HepG2 (cell line): ENCODE results near the gene PHOSPHO2. TPM values are rescaled to one million over a fixed set of nuclear protein-coding genes. Genes with fewer than 3 reads are reported as not detected.

Experiments
- ATAC-seq: fragments of 200-7000 bp; cut with Tn5 transposase; 3 replicates; pipeline ENCODE4 v1.9.1; 2020; ENCODE audit warnings: mild to moderate bottlenecking, moderate library complexity
- BruUV-seq: library from RNA; stranded (reverse); fragments of 400-500 nt; replicated peaks from 2 replicates; lab custom pipeline; 2021; lab: Mats Ljungman, UMichigan
- CTCF ChIA-PET: fragments of 300-600 bp; formaldehyde crosslinking; extraction: SDS; loops from one replicate; lab custom pipeline; 2021; ENCODE audit warnings: low total read pairs, inconsistent platforms, low intra/inter-chr PET ratio; lab: Yijun Ruan, JAX
- POLR2A ChIA-PET: fragments of 350-600 bp; sonication (Branson Sonifier 250); formaldehyde crosslinking; loops from one replicate; lab custom pipeline; 2020; ENCODE audit warnings: antibody characterized with exemption, inconsistent platforms; lab: Yijun Ruan, JAX
- DNase-seq: peaks from one replicate; pipeline ENCODE4 v3.0.0-alpha.2; 2015; ENCODE audit warnings: low spot score
- FAIRE-seq: peaks from 3 replicates; lab custom pipeline; 2011; peaks lifted over from hg19 to GRCh38; lab: Jason Lieb, UNC
- H2AFZ ChIP-seq: one replicate; pipeline ENCODE4 v1.6.1; 2011; ENCODE audit warnings: low read length, inconsistent platforms
- H3K27ac ChIP-seq: fragments of 300-600 bp; 3 replicates; pipeline ENCODE4 v1.8.0; 2011; ENCODE audit warnings: mixed run types, mild to moderate bottlenecking, mixed read lengths, low read length, inconsistent platforms; ENCODE audit not compliant: insufficient read depth; ENCODE audit errors: extremely low read length
- H3K27me3 ChIP-seq, 2 experiments: fragments of 200-600 bp in 1 of 2; 2 replicates in 1 of 2; 3 replicates in 1 of 2; pipeline versions ENCODE4 v1.6.0 to v1.8.0; 2011; ENCODE audit warnings: low read length in 2 of 2, mild to moderate bottlenecking in 2 of 2, moderate library complexity in 2 of 2, inconsistent platforms in 1 of 2; ENCODE audit not compliant: insufficient read depth in 2 of 2, control insufficient read depth in 1 of 2
- H3K36me3 ChIP-seq, 2 experiments: fragments of 200-600 bp in 1 of 2; replicated peaks in 1 of 2; 2 replicates in 1 of 2; 3 replicates in 1 of 2; pipeline versions ENCODE4 v1.5.1 to v1.8.0; 2011; ENCODE audit warnings: low read length in 2 of 2, inconsistent platforms in 1 of 2; ENCODE audit not compliant: insufficient read depth in 2 of 2, control insufficient read depth in 1 of 2
- H3K4me1 ChIP-seq: 2 replicates; pipeline ENCODE4 v1.5.1; 2012; ENCODE audit warnings: low read length, inconsistent platforms; ENCODE audit not compliant: insufficient read depth
- H3K4me2 ChIP-seq: 2 replicates; pipeline ENCODE4 v1.6.0; 2011; ENCODE audit warnings: low read depth, low read length, inconsistent platforms
- H3K4me3 ChIP-seq, 3 experiments: fragments of 200-600 bp in 1 of 3; sonication (generic), shearing (Covaris generic) in 1 of 3; replicated peaks in 1 of 3; 2 replicates each; pipeline ENCODE4 v1.5.1; 2011 to 2016; ENCODE audit warnings: low read length in 3 of 3, inconsistent platforms in 2 of 3, low read depth in 2 of 3, mild to moderate bottlenecking in 2 of 3, control low read depth in 1 of 3, mixed read lengths in 1 of 3; ENCODE audit not compliant: insufficient read depth in 1 of 3
- H3K79me2 ChIP-seq: one replicate; pipeline ENCODE4 v1.6.1; 2011; ENCODE audit warnings: low read length, inconsistent platforms; ENCODE audit not compliant: insufficient read depth
- H3K9ac ChIP-seq: 2 replicates; pipeline ENCODE4 v1.6.0; 2011; ENCODE audit warnings: mild to moderate bottlenecking, low read depth, low read length, inconsistent platforms; ENCODE audit not compliant: insufficient read depth
- H3K9me3 ChIP-seq: 2 replicates; pipeline ENCODE4 v1.5.1; 2012; ENCODE audit warnings: mild to moderate bottlenecking, low read length
- H4K20me1 ChIP-seq: 2 replicates; pipeline ENCODE4 v1.6.0; 2011; ENCODE audit warnings: inconsistent platforms, mild to moderate bottlenecking, low read length, moderate library complexity; ENCODE audit not compliant: insufficient read depth
- ARID4A ChIP-seq: sonication (generic); formaldehyde crosslinking; IDR thresholded peaks from 2 replicates; pipeline ENCODE4 v1.5.0; 2020; ENCODE audit warnings: mild to moderate bottlenecking, missing genetic modification reagents, borderline replicate concordance
- FOXP1 ChIP-seq, 2 experiments: fragments of 450-650 bp in 1 of 2; IDR thresholded peaks; 2 replicates each; pipeline ENCODE4 v1.6.1; 2017 to 2018; ENCODE audit warnings: antibody characterized with exemption in 1 of 2
- GPBP1L1 ChIP-seq: sonication (generic); formaldehyde crosslinking; IDR thresholded peaks from 2 replicates; pipeline ENCODE4 v1.5.0; 2020; ENCODE audit warnings: mild to moderate bottlenecking, missing genetic modification reagents
- GZF1 ChIP-seq: sonication (generic); formaldehyde crosslinking; IDR thresholded peaks from 2 replicates; pipeline ENCODE4 v1.5.1; 2020; ENCODE audit warnings: mild to moderate bottlenecking, missing genetic modification reagents
- JARID2 ChIP-seq: sonication (generic); formaldehyde crosslinking; IDR thresholded peaks from 2 replicates; pipeline ENCODE4 v1.8.1; 2023; ENCODE audit warnings: missing genetic modification reagents, inconsistent platforms; ENCODE audit not compliant: insufficient replicate concordance
- KMT2A ChIP-seq: sonication (generic); formaldehyde crosslinking; IDR thresholded peaks from 2 replicates; pipeline ENCODE4 v1.4.0; 2020; ENCODE audit warnings: missing genetic modification reagents
- MLX ChIP-seq: IDR thresholded peaks from 2 replicates; pipeline ENCODE4 v1.6.1; 2016
- NFKB2 ChIP-seq: sonication (generic); formaldehyde crosslinking; IDR thresholded peaks from 2 replicates; pipeline ENCODE4 v1.4.0; 2020; ENCODE audit warnings: missing genetic modification reagents, borderline replicate concordance
- SETDB1 ChIP-seq: sonication (generic); formaldehyde crosslinking; IDR thresholded peaks from 2 replicates; pipeline ENCODE4 v1.5.1; 2020; ENCODE audit warnings: missing genetic modification reagents, mild to moderate bottlenecking, borderline replicate concordance
- SMAD1 ChIP-seq: sonication (generic); formaldehyde crosslinking; IDR thresholded peaks from 2 replicates; pipeline ENCODE4 v1.4.0; 2020; ENCODE audit warnings: missing genetic modification reagents, low read depth, mild to moderate bottlenecking, borderline replicate concordance
- SMARCC2 ChIP-seq: fragments of 450-650 bp; IDR thresholded peaks from 2 replicates; pipeline ENCODE4 v1.6.1; 2017; ENCODE audit warnings: antibody characterized with exemption, mild to moderate bottlenecking
- SYNCRIP ChIP-seq: fragments of 200-400 bp; formaldehyde crosslinking; IDR thresholded peaks from 2 replicates; pipeline ENCODE4 v1.6.1; 2018; ENCODE audit warnings: mild to moderate bottlenecking, low read depth, low read length; ENCODE audit not compliant: insufficient read depth
- TFDP1 ChIP-seq: IDR thresholded peaks from 2 replicates; pipeline ENCODE4 v1.6.1; 2016; ENCODE audit warnings: missing compliant biosample characterization, missing genetic modification reagents, borderline replicate concordance
- ZNF225 ChIP-seq: sonication (generic); formaldehyde crosslinking; IDR thresholded peaks from 2 replicates; pipeline ENCODE4 v1.4.0; 2020; ENCODE audit warnings: mild to moderate bottlenecking, missing genetic modification reagents
- ZNF292 ChIP-seq: sonication (generic); formaldehyde crosslinking; IDR thresholded peaks from 2 replicates; pipeline ENCODE4 v1.8.1; 2022; ENCODE audit warnings: mild to moderate bottlenecking, low read depth, missing genetic modification reagents, borderline replicate concordance
- ZNF570 ChIP-seq: sonication (generic); formaldehyde crosslinking; IDR thresholded peaks from 2 replicates; pipeline ENCODE4 v1.4.0; 2020; ENCODE audit warnings: mild to moderate bottlenecking, missing genetic modification reagents, borderline replicate concordance
- ZNF672 ChIP-seq: sonication (generic); formaldehyde crosslinking; IDR thresholded peaks from 2 replicates; pipeline ENCODE4 v1.8.1; 2022; ENCODE audit warnings: missing genetic modification reagents
- ZNF747 ChIP-seq: sonication (generic); formaldehyde crosslinking; IDR thresholded peaks from 2 replicates; pipeline ENCODE4 v1.8.1; 2023; ENCODE audit warnings: missing genetic modification reagents, mild to moderate bottlenecking, borderline replicate concordance
- ZNF775 ChIP-seq: sonication (generic); formaldehyde crosslinking; IDR thresholded peaks from 2 replicates; pipeline ENCODE4 v1.4.0; 2020; ENCODE audit warnings: missing genetic modification reagents, mild to moderate bottlenecking, moderate library complexity, borderline replicate concordance
- WGBS: methylation state at CpG from one replicate; pipeline ENCODE4 v1.1.6; 2017; ENCODE audit warnings: low lambda C conversion rate; 5-methylcytosine and 5-hydroxymethylcytosine counted together
- in situ Hi-C: cut with HindIII; loops from 2 replicates; pipeline ENCODE4 v1.10.0; 2017; ENCODE audit warnings: low pct_unique_long_range_greater_than_20kb; ENCODE audit not compliant: extremely low pct_ligation_motif_present
- intact Hi-C: fragments of 100-400 bp; cut with micrococcal nuclease; formaldehyde crosslinking; loops from one replicate; pipeline ENCODE4 v1.10.0; 2022; ENCODE audit not compliant: unreplicated experiment
- polyA plus RNA-seq, 8 experiments: library from polyadenylated mRNA; depleted of rRNA in 3 of 8; stranded (reverse) in 7 of 8; unstranded in 1 of 8; fragments of >200 nt; fragmentation: Illumina TruSeq in 4 of 8; extraction: Trizol in 4 of 8; gene quantifications; 2 replicates each; pipeline versions ENCODE4 v1.2.1 to v1.2.3, GENCODE V29; 2011 to 2016; ENCODE audit warnings: low read depth in 4 of 8, missing spikeins in 1 of 8, mixed read lengths in 1 of 8; ENCODE audit not compliant: insufficient read depth in 1 of 8
- total RNA-seq, 5 experiments: library from RNA; depleted of rRNA; stranded (reverse); fragments of >200 nt; fragmentation: Illumina TruSeq; extraction: Trizol; gene quantifications; 2 replicates each; pipeline ENCODE4 v1.2.3, GENCODE V29; 2016; ENCODE audit warnings: low read depth in 1 of 5

Gene PHOSPHO2
- total and polyA plus RNA-seq, 2 of the 13 experiments (the other 11 are each of a cell fraction or from before 2014, with no cell fraction given), result 6.1 to 11.4 TPM

- Histone ChIP-seq H3K27ac (no peak overlapping the region), H3K4me2 (no peak overlapping the region), H3K4me1 (no peaks in the 10 kb centered on the region), H3K9me3 (no peaks in the 10 kb centered on the region), H4K20me1 (no peaks in the 10 kb centered on the region), H2AFZ (no peak overlapping the region), H3K27me3 (no peaks in the 10 kb centered on the region), H3K9ac (no peak overlapping the region), H3K36me3 (no peaks in the 10 kb centered on the region), H3K4me3 (no peak overlapping the region), H3K79me2 (no peaks in the 10 kb centered on the region)
- in situ Hi-C loops, result no loop called here
- DNase-seq (no peak), FAIRE-seq (no peak), ATAC-seq (peak; percentile 23)
- CTCF ChIA-PET, result no interaction called here
- intact Hi-C loops, result no loop called here
- WGBS, result 19% methylated on average over 3 of the region's 3 CpGs
- POLR2A ChIA-PET, result no interaction called here
- BruUV-seq, result no TSS peak
- TF ChIP-seq SYNCRIP, result no peak
- TF ChIP-seq ZNF775 (CRISPR knock-in tag), result no peak
- TF ChIP-seq ZNF292 (CRISPR knock-in tag), result no peak
- TF ChIP-seq TFDP1, result no peak
- TF ChIP-seq SMAD1 (CRISPR knock-in tag), result no peak
- TF ChIP-seq SMARCC2, result no peak
- TF ChIP-seq ZNF672 (CRISPR knock-in tag), result no peak
- no peak for TF ChIP-seq NFKB2 (CRISPR knock-in tag)
- no peak for TF ChIP-seq ARID4A (CRISPR knock-in tag)
- TF ChIP-seq FOXP1 (IDR thresholded peaks at IDR 0.05), result no peak
- no peak for TF ChIP-seq FOXP1 (CRISPR knock-in tag; IDR thresholded peaks at IDR 0.05)
- no peak for TF ChIP-seq ZNF225 (CRISPR knock-in tag)
- no peak for TF ChIP-seq JARID2
- TF ChIP-seq MLX, result no peak
- no peak for TF ChIP-seq SETDB1 (CRISPR knock-in tag)
- no peak for TF ChIP-seq KMT2A
- TF ChIP-seq ZNF747 (CRISPR knock-in tag), result no peak
- no peak for TF ChIP-seq GZF1 (CRISPR knock-in tag)
- TF ChIP-seq GPBP1L1 (CRISPR knock-in tag), result no peak
- no peak for TF ChIP-seq ZNF570 (CRISPR knock-in tag)
These were observed 40.6 kb upstream of the PHOSPHO2 start for GRCh38 chr2:169653636-169654035.
